DMS 273 treated with DMSO at 0.1 percent for 48 hours (cell line): ENCODE data around the gene NDUFB10.

Source experiments
- DNase-seq: peaks from one replicate; lab custom pipeline; 2025; lab: John Stamatoyannopoulos, UW

Gene NDUFB10

GRCh38 chr16:1971796-1972489 lies 12.6 kb downstream of the NDUFB10 start, which contains the start of gene TBL3:
Gene TBL3, plus strand, starts transcription at chr16:1972053. Its CDS starts 112 bp downstream, at chr16:1972165.
- peak; percentile 86 for DNase-seq

- no peak for DNase-seq
Measured at GRCh38 chr16:1972490-1972877, 13.1 kb downstream of the NDUFB10 start.

GRCh38 chr16:1973461-1974156 lies 14.3 kb downstream of the NDUFB10 start:
- no peak for DNase-seq

GRCh38 chr16:1974157-1975070 lies 15.1 kb downstream of the NDUFB10 start:
- no peak for DNase-seq

GRCh38 chr16:1975432-1976215 lies 16.3 kb downstream of the NDUFB10 start:
- DNase-seq: no peak

- DNase-seq: no peak
Measured at GRCh38 chr16:1976216-1976520, 16.8 kb downstream of the NDUFB10 start.

- DNase-seq: no peak
Measured at GRCh38 chr16:1976951-1977874, 17.9 kb downstream of the NDUFB10 start.

GRCh38 chr16:1977875-1978268 lies 18.5 kb downstream of the NDUFB10 start:
- DNase-seq: no peak

- DNase-seq: no peak
Measured at GRCh38 chr16:1978476-1979120, 19.3 kb downstream of the NDUFB10 start.

- DNase-seq: no peak
Measured at GRCh38 chr16:1979271-1980029, 20.1 kb downstream of the NDUFB10 start.

GRCh38 chr16:1980030-1980769 lies 20.9 kb downstream of the NDUFB10 start:
- DNase-seq: no peak

GRCh38 chr16:1980770-1981087 lies 21.4 kb downstream of the NDUFB10 start:
- DNase-seq: no peak

- no peak for DNase-seq
Measured at GRCh38 chr16:1981398-1981836, 22.1 kb downstream of the NDUFB10 start, which contains the start of gene NOXO1. Gene NOXO1, minus strand, starts transcription at chr16:1981469. Its CDS starts 290 bp downstream, at chr16:1981179.

- DNase-seq: peak; percentile 38
Measured at GRCh38 chr16:1982013-1982433, 22.7 kb downstream of the NDUFB10 start.

GRCh38 chr16:1982991-1983543 lies 23.7 kb downstream of the NDUFB10 start:
- DNase-seq: no peak

- DNase-seq: peak; percentile 63
Measured at GRCh38 chr16:1983544-1984346, 24.4 kb downstream of the NDUFB10 start, which contains the start of gene GFER. Gene GFER, plus strand, starts transcription at chr16:1984193. Its CDS starts 26 bp downstream, at chr16:1984219.
